Measurements from ENCODE around the gene AMPD3. TPM values are rescaled to one million over a fixed set of nuclear protein-coding genes. Genes with fewer than 3 reads are reported as not detected.

AMPD3 gene
- total RNA-seq, 1 experiment from 2014 or later, result 5.9 TPM

- Histone ChIP-seq H3K4me1 (ENCODE audit: insufficient read depth, low read length) (peaks cover 8% of the 10 kb centered on the region; the same call in 1 of the 2 replicates), H2BK15ac (ENCODE audit: low read depth, low read length) (no peak overlapping the region), H3K56ac (ENCODE audit: insufficient read length, low read depth, low read length) (no peak overlapping the region), H2AK5ac (ENCODE audit: insufficient read length, low read length) (no peak overlapping the region), H2BK12ac (ENCODE audit: insufficient read length, low read depth, low read length) (no peak overlapping the region), H4K20me1 (ENCODE audit: control insufficient read depth, insufficient read depth, insufficient read length) (no peaks in the 10 kb centered on the region), H2BK120ac (ENCODE audit: low read depth, low read length, poor library complexity, severe bottlenecking) (no peak overlapping the region), H3K4ac (ENCODE audit: low read depth, low read length) (no peak overlapping the region), H4K5ac (ENCODE audit: insufficient read length, low read depth, low read length) (no peak overlapping the region), H3K4me2 (ENCODE audit: insufficient read depth, insufficient read length, low read length) (no peak overlapping the region), H4K91ac (ENCODE audit: insufficient read length, low read depth, low read length) (no peak overlapping the region), H2AFZ (ENCODE audit: low read length) (no peak overlapping the region), H3K9ac (ENCODE audit: extremely low read depth, insufficient read length, low read length) (no peak overlapping the region), H3K18ac (ENCODE audit: insufficient read length, low read depth, low read length) (no peak overlapping the region), H3K23me2 (ENCODE audit: insufficient read length, low read depth, low read length, poor library complexity, severe bottlenecking) (no peaks in the 10 kb centered on the region), H3T11ph (ENCODE audit: low read length) (no peak overlapping the region), H3K27ac (ENCODE audit: insufficient read length, low read depth, low read length) (no peak overlapping the region), H3K9me3 (ENCODE audit: control insufficient read depth, low read depth, low read length) (no peaks in the 10 kb centered on the region), H2BK5ac (ENCODE audit: insufficient read length, low read length) (no peak overlapping the region), H3K27me3 (ENCODE audit: insufficient read depth, low read length) (no peaks in the 10 kb centered on the region), H3K23ac (ENCODE audit: insufficient read length, low read depth, low read length) (no peak overlapping the region), H3K79me2 (ENCODE audit: insufficient read depth, low read length) (no peaks in the 10 kb centered on the region), H2BK20ac (ENCODE audit: low read depth, low read length, poor library complexity, severe bottlenecking) (no peak overlapping the region), H3K79me1 (ENCODE audit: insufficient read depth, low read depth, low read length, poor library complexity, severe bottlenecking) (no peaks in the 10 kb centered on the region), H4K8ac (replicated peaks; ENCODE audit: insufficient read length, low read depth, low read length) (no peak overlapping the region), H3K14ac (ENCODE audit: insufficient read depth, low read length) (no peak overlapping the region)
- no peak for DNase-seq
- no CpG with 5 or more reads among the region's 3 CpGs for WGBS (ENCODE audit: extremely low coverage, insufficient read length, low lambda C conversion rate)
- H3K9me3 Mint-ChIP-seq, result no peaks in the 10 kb centered on the region
- H3K4me1 Mint-ChIP-seq, result peaks cover 16 to 22% of the 10 kb centered on the region in 2 experiments
- no peak overlapping the region for H3K27ac Mint-ChIP-seq
- no peak for TF ChIP-seq CTCF (conservative IDR thresholded peaks at IDR 0.05)
- no peaks in the 10 kb centered on the region for H3K27me3 Mint-ChIP-seq (ENCODE audit: low read depth)
- H3K4me3 Mint-ChIP-seq, result no peak overlapping the region
- H3K36me3 Mint-ChIP-seq (ENCODE audit: insufficient read depth in 1 of 3, low read depth in 3 of 3), result no peaks in the 10 kb centered on the region
Observed at GRCh38 chr11:10515418-10515817, 60.4 kb downstream of the AMPD3 start.
